K562 (cell line): ENCODE data around the gene TMEM135. TPM values are rescaled to one million over a fixed set of nuclear protein-coding genes. Genes with fewer than 3 reads are reported as not detected.

Experiments used
- ATAC-seq: fragments of 200-7000 bp; cut with Tn5 transposase; 3 replicates; pipeline ENCODE4 v1.9.1; 2020; ENCODE audit warnings: moderate library complexity
- BruUV-seq: library from RNA; stranded (reverse); fragments of 400-500 nt; replicated peaks from 2 replicates; lab custom pipeline; 2021; lab: Mats Ljungman, UMichigan
- CTCF ChIA-PET: fragments of 300-600 bp; formaldehyde crosslinking; extraction: SDS; loops from one replicate; lab custom pipeline; 2021; ENCODE audit warnings: low intra/inter-chr PET ratio; lab: Yijun Ruan, JAX
- POLR2A ChIA-PET: fragments of 300-600, 350-650 bp; sonication (Branson Sonifier 250); formaldehyde crosslinking; extraction: SDS; loops from one replicate; lab custom pipeline; 2021; ENCODE audit warnings: antibody characterized with exemption, inconsistent platforms; lab: Yijun Ruan, JAX
- DNase-seq, 4 experiments: peaks; one replicate each; pipeline versions ENCODE4 v3.0.0 to v3.0.0-alpha.2; 2011 to 2018; ENCODE audit warnings: low spot score in 3 of 4, mixed read lengths in 3 of 4; ENCODE audit errors: extremely low read depth in 1 of 4
- FAIRE-seq: peaks from 2 replicates; lab custom pipeline; 2011; peaks lifted over from hg19 to GRCh38; lab: Jason Lieb, UNC
- H2AFZ ChIP-seq: 2 replicates; pipeline ENCODE4 v1.6.0; 2011; ENCODE audit warnings: low read depth, low read length, control low read depth, inconsistent platforms
- H3K27ac ChIP-seq: fragments of 200-600 bp; 3 replicates; pipeline ENCODE4 v1.8.0; 2011; ENCODE audit warnings: low read depth, mild to moderate bottlenecking, control low read depth, inconsistent platforms, low read length, moderate library complexity, mixed read lengths; ENCODE audit errors: extremely low read depth
- H3K27me3 ChIP-seq, 2 experiments: fragments of 300-600 bp in 1 of 2; 2 replicates in 1 of 2; 3 replicates in 1 of 2; pipeline versions ENCODE4 v1.6.0 to v1.8.0; 2011; ENCODE audit warnings: inconsistent platforms in 2 of 2, low read length in 2 of 2, mild to moderate bottlenecking in 1 of 2, mixed read lengths in 1 of 2, moderate library complexity in 1 of 2; ENCODE audit not compliant: control insufficient read depth in 2 of 2, insufficient read depth in 2 of 2
- H3K36me3 ChIP-seq: fragments of 300-600 bp; 3 replicates; pipeline ENCODE4 v1.8.0; 2011; ENCODE audit warnings: mild to moderate bottlenecking, low read length, inconsistent platforms; ENCODE audit not compliant: control insufficient read depth, insufficient read depth
- H3K4me1 ChIP-seq, 2 experiments: fragments of 200-600 bp in 1 of 2; replicated peaks in 1 of 2; 2 replicates in 1 of 2; 3 replicates in 1 of 2; pipeline versions ENCODE4 v1.5.1 to v1.8.0; 2011; ENCODE audit warnings: inconsistent platforms in 2 of 2, low read length in 2 of 2, mild to moderate bottlenecking in 1 of 2, mixed read lengths in 1 of 2, moderate library complexity in 1 of 2; ENCODE audit not compliant: control insufficient read depth in 2 of 2, insufficient read depth in 2 of 2
- H3K4me2 ChIP-seq: 2 replicates; pipeline ENCODE4 v1.6.1; 2011; ENCODE audit warnings: low read length, control low read depth, inconsistent platforms, mixed read lengths; ENCODE audit not compliant: insufficient read depth
- H3K4me3 ChIP-seq: fragments of 200-600 bp; sonication (generic), shearing (Covaris generic); 2 replicates; pipeline ENCODE4 v1.5.1; 2016; ENCODE audit warnings: control low read depth, inconsistent platforms
- H3K79me2 ChIP-seq: fragments of 200-600 bp; 3 replicates; pipeline ENCODE4 v1.8.0; 2011; ENCODE audit warnings: low read length, inconsistent platforms; ENCODE audit not compliant: control insufficient read depth, insufficient read depth
- H3K9ac ChIP-seq, 2 experiments: 2 replicates each; pipeline versions ENCODE4 v1.6.0 to v1.6.1; 2011; ENCODE audit warnings: low read depth in 2 of 2, low read length in 2 of 2, control low read depth in 1 of 2, inconsistent platforms in 1 of 2, mild to moderate bottlenecking in 1 of 2, mixed read lengths in 1 of 2; ENCODE audit not compliant: insufficient read depth in 1 of 2
- H3K9me1 ChIP-seq: one replicate; pipeline ENCODE4 v1.6.0; 2011; ENCODE audit warnings: inconsistent platforms, mild to moderate bottlenecking, low read length, moderate library complexity; ENCODE audit not compliant: control insufficient read depth, insufficient read depth
- H3K9me3 ChIP-seq: replicated peaks from 2 replicates; pipeline ENCODE4 v1.5.1; 2011; ENCODE audit warnings: low read depth, low read length, inconsistent platforms; ENCODE audit not compliant: control insufficient read depth, insufficient read depth
- H4K20me1 ChIP-seq: replicated peaks from 2 replicates; pipeline ENCODE4 v1.6.1; 2011; ENCODE audit warnings: low read length, inconsistent platforms, mixed read lengths; ENCODE audit not compliant: control insufficient read depth, insufficient read depth
- C11orf30 ChIP-seq: fragments of 450-650 bp; IDR thresholded peaks from 2 replicates; pipeline ENCODE4 v1.6.1; 2016; ENCODE audit warnings: low read depth, mild to moderate bottlenecking
- E2F1 ChIP-seq: sonication (generic); formaldehyde crosslinking; IDR thresholded peaks from 2 replicates; pipeline ENCODE4 v1.8.1; 2023; ENCODE audit warnings: mild to moderate bottlenecking, missing genetic modification reagents, moderate library complexity
- FUS ChIP-seq: fragments of 200-400 bp; formaldehyde crosslinking; optimal IDR thresholded peaks from 2 replicates; pipeline ENCODE3; 2017; ENCODE audit warnings: low read depth, low read length
- GABPB1 ChIP-seq: sonication (generic); formaldehyde crosslinking; IDR thresholded peaks from 2 replicates; pipeline ENCODE4 v1.8.0; 2022; ENCODE audit warnings: mild to moderate bottlenecking, missing genetic modification reagents
- GTF2E2 ChIP-seq: fragments of 200-800 bp; sonication (Bioruptor generic); IDR thresholded peaks from 2 replicates; pipeline ENCODE4 v1.6.1; 2016; ENCODE audit warnings: missing genetic modification characterization, missing compliant biosample characterization
- KLF6 ChIP-seq: fragments of 250-450 bp; sonication (Bioruptor Pico); IDR thresholded peaks from 2 replicates; pipeline ENCODE4 v1.4.0; 2020; ENCODE audit warnings: mild to moderate bottlenecking, moderate library complexity, borderline replicate concordance
- MTA3 ChIP-seq: fragments of 450-650 bp; formaldehyde crosslinking; IDR thresholded peaks from 2 replicates; pipeline ENCODE4 v1.6.1; 2017; ENCODE audit warnings: mild to moderate bottlenecking, borderline replicate concordance
- PHTF2 ChIP-seq: fragments of 250-450 bp; sonication (Bioruptor Pico); IDR thresholded peaks from 2 replicates; pipeline ENCODE4 v1.5.0; 2021; ENCODE audit warnings: mild to moderate bottlenecking
- POLR2A ChIP-seq: fragments of 450-650 bp; conservative IDR thresholded peaks from 2 replicates; pipeline ENCODE4 v1.6.1; 2016
- PURB ChIP-seq: sonication (generic); formaldehyde crosslinking; IDR thresholded peaks from 2 replicates; pipeline ENCODE4 v1.9.0; 2021; ENCODE audit warnings: low read depth, mild to moderate bottlenecking, missing genetic modification reagents
- SP1 ChIP-seq: sonication (generic); formaldehyde crosslinking; IDR thresholded peaks from 2 replicates; pipeline ENCODE4 v1.8.1; 2022; ENCODE audit warnings: mild to moderate bottlenecking, missing genetic modification reagents
- SP2 ChIP-seq: IDR thresholded peaks from 2 replicates; pipeline ENCODE4 v1.6.1; 2011; ENCODE audit warnings: mild to moderate bottlenecking, low read depth, low read length, moderate library complexity; ENCODE audit not compliant: poor library complexity, severe bottlenecking; ENCODE audit errors: extremely low read depth
- SRSF1 ChIP-seq: fragments of 200-400 bp; formaldehyde crosslinking; IDR thresholded peaks from 2 replicates; pipeline ENCODE4 v1.6.1; 2017; ENCODE audit warnings: mild to moderate bottlenecking, low read depth, low read length, moderate library complexity
- TAL1 ChIP-seq: fragments of 450-650 bp; IDR thresholded peaks from 2 replicates; pipeline ENCODE4 v1.6.1; 2016; ENCODE audit warnings: mild to moderate bottlenecking
- TOE1 ChIP-seq, 2 experiments: fragments of 450-650 bp in 1 of 2; sonication (generic) in 1 of 2; formaldehyde crosslinking in 1 of 2; IDR thresholded peaks; 2 replicates each; pipeline versions ENCODE4 v1.7.1 to v1.8.0; 2016 to 2022; ENCODE audit warnings: borderline replicate concordance in 2 of 2, mild to moderate bottlenecking in 2 of 2, antibody characterized with exemption in 1 of 2, inconsistent platforms in 1 of 2, low read depth in 1 of 2, missing genetic modification reagents in 1 of 2, moderate library complexity in 1 of 2
- ZFPM2 ChIP-seq: fragments of 250-450 bp; sonication (Bioruptor Pico); IDR thresholded peaks from 2 replicates; pipeline ENCODE4 v1.5.1; 2022; ENCODE audit warnings: mild to moderate bottlenecking
- ZNF584 ChIP-seq: fragments of 200-800 bp; sonication (Bioruptor generic); IDR thresholded peaks from 2 replicates; pipeline ENCODE4 v1.6.1; 2016; ENCODE audit warnings: low read depth, mild to moderate bottlenecking, missing genetic modification characterization, missing compliant biosample characterization
- whole genome bisulfite sequencing: fragments of 100-300 bp; shearing (Covaris generic); methylation state at CpG from one replicate; pipeline ENCODE4 v1.1.6; 2016; ENCODE audit warnings: low coverage, mixed read lengths; ENCODE audit not compliant: insufficient coverage; ENCODE audit errors: missing lambda C conversion rate; 5-methylcytosine and 5-hydroxymethylcytosine counted together
- in situ Hi-C: fragments of 300-500 bp; cut with MboI; formaldehyde crosslinking; loops from 4 replicates; pipeline ENCODE4 v1.15.0; 2018; ENCODE audit warnings: inconsistent platforms, mixed read lengths
- intact Hi-C: fragments of 100-400 bp; cut with micrococcal nuclease; formaldehyde crosslinking; loops from 2 replicates; pipeline ENCODE4 v1.14.2; 2022
- polyA plus RNA-seq, 8 experiments: library from polyadenylated mRNA; depleted of rRNA in 4 of 8; stranded (reverse) in 5 of 8; unstranded in 3 of 8; fragments of >200 nt; fragmentation: Nextera tagmentation in 2 of 8; fragmentation: Illumina TruSeq in 1 of 8; extraction: Ambion mirVana in 2 of 8; extraction: Trizol in 1 of 8; gene quantifications; 2 replicates each; pipeline versions ENCODE4 v1.2.1 to v1.2.3, GENCODE V29; 2011 to 2014; ENCODE audit warnings: inconsistent platforms in 1 of 8, missing spikeins in 1 of 8
- total RNA-seq, 7 experiments: library from RNA; depleted of rRNA in 6 of 7; stranded (reverse); fragments of >200 nt in 6 of 7; fragmentation: Illumina TruSeq in 2 of 7; extraction: Trizol in 2 of 7; gene quantifications; 2 replicates each; pipeline versions ENCODE4 v1.2.1 to v1.2.3, GENCODE V29; 2011 to 2021; ENCODE audit warnings: low replicate concordance in 1 of 7
- TF ChIP-seq, protein P1 (sequence below): fragments of 250-450 bp; sonication (Bioruptor Pico); IDR thresholded peaks from 2 replicates; pipeline ENCODE4 v1.5.0; 2021; ENCODE audit warnings: mild to moderate bottlenecking, borderline replicate concordance

Gene TMEM135
- total and polyA plus RNA-seq, 9 of the 15 experiments (the other 6 are each of a cell fraction or from before 2014, with no cell fraction given) = 17.3 to 53.6 (median 24.9) TPM

DNA sequence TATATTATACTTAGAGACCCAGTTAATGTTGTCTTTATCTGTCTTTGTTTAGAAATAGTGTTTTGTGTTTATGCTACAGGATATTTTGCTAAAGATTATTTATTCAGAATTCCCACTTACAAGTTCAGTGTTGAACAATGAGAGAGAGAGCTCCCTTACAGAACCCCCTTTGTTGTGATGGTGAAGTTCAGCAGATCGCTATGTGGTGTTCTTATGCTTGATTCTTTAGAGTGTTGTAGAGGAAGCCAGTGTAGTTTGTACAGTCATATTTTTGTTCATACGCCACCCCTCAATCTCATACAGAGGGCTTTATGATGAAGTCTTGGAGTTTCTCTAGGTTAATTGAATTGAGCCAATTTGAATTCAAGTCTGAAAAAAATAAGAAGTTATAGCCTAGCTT lies 150.2 kb downstream of the TMEM135 start:
- H3K9ac ChIP-seq = no peak overlapping the region
- H3K4me3 ChIP-seq = no peak overlapping the region
- ATAC-seq = no peak
- no peak for DNase-seq
- CTCF ChIA-PET = no interaction called here
- H3K4me2 ChIP-seq = no peak overlapping the region
- in situ Hi-C loops = no loop called here
- H3K4me1 ChIP-seq = peaks cover 7 to 10% of the 10 kb centered on the region in 2 experiments; a peak in 2 of 5 replicates
- no peak overlapping the region for H2AFZ ChIP-seq
- H3K27me3 ChIP-seq = no peaks in the 10 kb centered on the region
- no peaks in the 10 kb centered on the region for H3K9me1 ChIP-seq
- BruUV-seq = no TSS peak
- H3K36me3 ChIP-seq = no peaks in the 10 kb centered on the region
- H3K27ac ChIP-seq = no peak overlapping the region
- 100% methylated on average over 2 of the region's 2 CpGs for WGBS
- H3K9me3 ChIP-seq = no peaks in the 10 kb centered on the region; the same call in 1 of the 2 replicates
- TF ChIP-seq TAL1 (no peak), PURB (no peak), E2F1 (CRISPR knock-in tag) (no peak), ZNF584 (CRISPR knock-in tag) (no peak), KLF6 (CRISPR knock-in tag) (no peak), PHTF2 (CRISPR knock-in tag) (no peak), GTF2E2 (tag) (no peak), ZFPM2 (CRISPR knock-in tag) (no peak), TOE1 (IDR thresholded peaks at IDR 0.05; ENCODE audit: borderline replicate concordance) (no peak), TOE1 (CRISPR knock-in tag; IDR thresholded peaks at IDR 0.05; ENCODE audit: borderline replicate concordance, low read depth) (no peak), SP2 (no peak), MTA3 (no peak), C11orf30 (no peak), FUS (no peak), POLR2A (no peak), GABPB1 (CRISPR knock-in tag) (no peak), SP1 (CRISPR knock-in tag) (no peak), SRSF1 (no peak)
- TF ChIP-seq, protein P1, sequence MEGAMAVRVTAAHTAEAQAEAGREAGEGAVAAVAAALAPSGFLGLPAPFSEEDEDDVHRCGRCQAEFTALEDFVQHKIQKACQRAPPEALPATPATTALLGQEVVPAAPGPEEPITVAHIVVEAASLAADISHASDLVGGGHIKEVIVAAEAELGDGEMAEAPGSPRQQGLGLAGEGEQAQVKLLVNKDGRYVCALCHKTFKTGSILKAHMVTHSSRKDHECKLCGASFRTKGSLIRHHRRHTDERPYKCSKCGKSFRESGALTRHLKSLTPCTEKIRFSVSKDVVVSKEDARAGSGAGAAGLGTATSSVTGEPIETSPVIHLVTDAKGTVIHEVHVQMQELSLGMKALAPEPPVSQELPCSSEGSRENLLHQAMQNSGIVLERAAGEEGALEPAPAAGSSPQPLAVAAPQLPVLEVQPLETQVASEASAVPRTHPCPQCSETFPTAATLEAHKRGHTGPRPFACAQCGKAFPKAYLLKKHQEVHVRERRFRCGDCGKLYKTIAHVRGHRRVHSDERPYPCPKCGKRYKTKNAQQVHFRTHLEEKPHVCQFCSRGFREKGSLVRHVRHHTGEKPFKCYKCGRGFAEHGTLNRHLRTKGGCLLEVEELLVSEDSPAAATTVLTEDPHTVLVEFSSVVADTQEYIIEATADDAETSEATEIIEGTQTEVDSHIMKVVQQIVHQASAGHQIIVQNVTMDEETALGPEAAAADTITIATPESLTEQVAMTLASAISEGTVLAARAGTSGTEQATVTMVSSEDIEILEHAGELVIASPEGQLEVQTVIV (CRISPR knock-in tag) = no peak
- no peaks in the 10 kb centered on the region for H3K79me2 ChIP-seq
- intact Hi-C loops = no loop called here
- H4K20me1 ChIP-seq = no peaks in the 10 kb centered on the region
- FAIRE-seq = no peak
- POLR2A ChIA-PET = interaction anchor here (0.7 to 1.1 kb wide), 2 partner anchors 17 to 201 kb away, joined by 3 read pairs; no protein-coding TSS in a partner anchor
